Fibroblast of skin of abdomen (primary cell): ENCODE data around the gene SYT13.
"Not testable (repeated sequence)": the region's sequence is repeated elsewhere in the genome, so short reads cannot be mapped to it uniquely, and the experiment has no call there.

Source experiments
- DNase-seq: peaks from one replicate; pipeline ENCODE4 v3.0.0-alpha.2; 2013

The SYT13 gene

DNA sequence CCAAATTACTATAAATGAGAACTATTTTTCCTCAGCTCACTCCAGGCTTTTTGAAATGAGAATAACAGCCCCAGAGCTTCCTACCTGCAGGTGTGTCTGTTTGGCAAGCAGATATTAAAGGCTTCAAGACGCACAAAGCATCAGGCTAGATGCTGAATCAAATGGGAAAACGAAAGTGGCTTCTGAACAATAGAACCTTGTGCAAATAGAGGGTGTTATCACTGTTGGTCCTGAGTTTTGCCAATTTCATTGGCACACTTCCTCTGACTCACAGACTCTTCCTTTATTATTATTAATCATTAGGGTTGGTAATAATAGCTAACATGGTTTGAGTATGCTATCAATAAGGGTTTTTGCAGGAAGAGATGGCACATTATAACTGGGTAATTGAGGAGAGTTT, 13.4 kb downstream of the SYT13 start:
- no peak for DNase-seq

- no peak for DNase-seq
These were observed 15.0 kb downstream of the SYT13 start for GRCh38 chr11:45270946-45271716.

DNA sequence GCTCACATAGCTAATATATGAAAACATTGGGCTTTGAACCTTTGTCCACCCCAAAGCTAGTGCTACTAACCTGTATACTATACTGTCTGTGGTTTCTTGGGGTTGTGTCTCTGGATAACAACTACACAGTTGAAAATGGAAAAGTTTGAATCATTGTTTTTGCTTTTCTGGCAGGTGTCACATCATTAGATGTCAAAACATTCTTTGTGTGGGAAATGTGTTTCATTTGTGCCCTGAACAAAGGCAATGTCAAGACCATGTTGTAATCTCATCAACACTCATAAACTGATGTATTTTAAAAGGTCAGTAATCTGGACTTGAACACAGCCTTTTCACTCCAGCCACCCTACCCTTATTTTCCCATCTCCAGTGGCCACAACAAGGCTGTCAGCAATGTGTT, 16.5 kb downstream of the SYT13 start:
- DNase-seq, result no peak

- no peak for DNase-seq
These were observed 18.4 kb downstream of the SYT13 start for GRCh38 chr11:45267652-45268299.

GRCh38 chr11:45267052-45267451, 19.1 kb downstream of the SYT13 start:
- DNase-seq, result no peak

GRCh38 chr11:45266676-45267020, 19.5 kb downstream of the SYT13 start:
- DNase-seq, result no peak

DNA sequence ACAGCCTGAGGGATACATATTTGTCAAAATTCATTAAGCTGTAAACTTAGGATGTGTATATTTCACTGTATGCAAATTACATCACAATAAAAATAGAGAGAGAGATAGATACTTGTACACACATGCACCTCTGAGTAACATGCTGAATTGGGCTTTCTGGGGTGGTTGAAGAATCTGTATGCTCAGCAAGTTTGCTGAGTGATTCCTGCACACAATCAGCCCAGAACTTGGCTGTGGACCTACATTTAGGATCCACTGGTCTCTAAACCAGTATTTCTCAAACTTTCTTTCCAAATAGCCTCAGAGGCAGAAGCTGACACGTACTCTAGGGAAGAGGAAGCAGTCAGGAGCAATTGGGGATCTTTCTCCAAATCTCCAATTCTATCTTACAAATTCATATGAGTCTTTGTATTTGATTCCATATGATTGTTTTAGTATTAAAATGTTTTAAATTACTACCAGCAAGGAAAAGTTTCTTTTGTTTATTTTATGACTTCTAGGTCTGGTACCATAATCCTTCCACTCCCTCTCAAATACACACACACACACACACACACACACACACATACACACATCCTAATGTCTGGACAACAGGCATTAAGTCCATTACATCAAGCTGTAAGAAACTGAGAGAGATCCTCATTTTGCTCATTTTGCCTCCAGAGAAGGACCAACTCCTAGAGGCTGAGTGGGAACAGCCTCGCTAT, 20.0 kb downstream of the SYT13 start:
- no peak for DNase-seq

- DNase-seq, result peak; percentile 71
These were observed 21.2 kb downstream of the SYT13 start for GRCh38 chr11:45264839-45265515.

DNA sequence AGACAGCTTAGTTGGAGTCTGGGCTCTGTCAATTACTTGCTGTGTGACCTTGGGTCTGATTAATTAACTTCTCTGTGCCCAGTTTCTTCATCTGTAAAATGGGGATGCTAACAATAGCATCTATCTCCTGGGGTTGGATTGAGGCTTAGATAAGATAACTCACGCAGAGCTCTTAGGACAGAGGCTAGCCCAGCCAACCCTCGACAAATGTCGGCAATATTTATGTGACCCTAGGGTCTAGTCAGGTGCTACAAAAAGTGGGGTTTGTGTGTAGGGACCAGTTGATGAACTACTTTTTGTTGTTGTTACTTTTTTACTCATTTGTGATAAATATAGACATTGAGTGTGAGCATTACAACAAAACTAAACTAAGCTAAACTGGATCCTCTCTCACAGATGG, 22.4 kb downstream of the SYT13 start:
- no peak for DNase-seq

DNA sequence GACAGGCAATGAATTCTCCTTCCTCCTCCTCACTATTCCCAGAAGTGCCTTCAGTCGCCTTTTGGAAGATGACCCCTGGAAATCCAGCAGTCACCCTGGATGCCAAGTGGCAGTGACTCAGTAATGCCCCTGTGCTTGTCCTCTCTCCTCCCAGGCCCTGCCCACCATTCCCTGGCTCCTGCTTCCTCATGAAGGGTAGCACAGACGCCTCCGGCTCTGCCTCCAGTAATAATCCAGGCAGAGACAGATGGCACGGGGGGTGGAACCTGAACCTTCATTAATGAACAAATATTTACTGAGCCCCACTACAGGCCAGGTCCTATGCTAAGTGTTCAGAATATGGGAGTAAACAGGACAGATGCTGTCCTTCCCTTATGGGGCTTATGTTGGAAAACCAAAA, 23.2 kb downstream of the SYT13 start:
- DNase-seq, result no peak

DNA sequence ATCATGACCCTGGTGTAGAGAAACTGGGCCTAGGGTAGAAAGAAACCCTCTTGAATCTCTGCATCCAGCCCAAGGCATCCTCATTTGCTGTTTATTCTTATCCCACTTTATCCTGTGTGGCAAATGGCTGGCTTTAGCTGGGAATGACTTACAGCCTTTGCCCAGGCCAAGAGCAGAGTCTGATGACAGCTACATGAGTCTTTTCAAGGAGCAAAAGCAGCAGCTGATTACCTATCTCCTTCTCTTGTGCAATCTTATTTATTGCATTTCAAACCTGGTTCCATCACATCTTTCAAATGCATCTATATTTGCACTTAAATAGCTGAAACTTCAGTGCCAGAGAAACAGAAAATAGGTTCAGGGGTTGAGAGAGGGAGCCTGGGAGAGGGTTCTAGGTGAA, 26.1 kb downstream of the SYT13 start:
- DNase-seq, result no peak

DNA sequence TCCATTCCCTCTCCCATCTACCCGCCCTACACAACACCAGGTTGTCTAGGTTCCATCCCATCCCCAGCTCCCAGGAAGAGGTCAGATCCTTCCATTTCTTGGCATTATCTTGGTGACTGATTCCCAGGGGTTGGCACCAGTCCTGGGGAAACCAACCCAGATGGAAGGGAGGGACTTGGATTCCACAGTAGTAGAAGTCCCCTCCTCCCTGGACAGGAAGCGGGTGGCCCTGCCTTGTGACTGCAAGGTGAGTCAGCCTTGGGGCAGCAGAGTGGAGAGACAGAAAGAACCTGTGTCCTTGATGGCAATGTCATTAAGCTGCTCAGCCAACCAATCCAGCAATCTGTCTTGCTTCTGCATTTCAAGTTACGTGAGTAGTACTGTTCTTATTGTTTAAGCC, 26.5 kb downstream of the SYT13 start:
- no peak for DNase-seq

GRCh38 chr11:45258982-45259530, 27.1 kb downstream of the SYT13 start:
- DNase-seq, result no peak

- no peak for DNase-seq
These were observed 32.1 kb downstream of the SYT13 start for GRCh38 chr11:45254070-45254469.

- DNase-seq, result no peak
These were observed 32.5 kb downstream of the SYT13 start for GRCh38 chr11:45253640-45254039.

DNA sequence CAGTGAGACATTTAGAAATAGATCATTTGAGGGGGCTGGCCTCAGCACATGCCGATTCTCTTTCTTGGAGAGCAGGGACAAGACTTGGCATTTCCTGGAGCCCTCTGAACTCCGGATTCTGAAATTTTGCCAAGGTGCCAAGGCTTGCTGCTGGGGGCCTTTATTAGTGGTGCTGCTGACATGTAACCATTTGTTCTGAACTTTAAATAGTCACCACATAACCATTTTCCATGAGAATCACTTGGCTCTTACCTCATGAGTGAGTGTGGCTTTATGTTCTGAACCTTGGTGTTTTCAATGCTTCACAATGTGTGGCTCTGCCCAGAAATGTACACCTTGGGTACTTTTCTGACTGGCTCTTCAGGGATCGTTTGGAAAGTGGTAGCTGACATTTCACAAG, 33.3 kb downstream of the SYT13 start:
- DNase-seq, result no peak

DNA sequence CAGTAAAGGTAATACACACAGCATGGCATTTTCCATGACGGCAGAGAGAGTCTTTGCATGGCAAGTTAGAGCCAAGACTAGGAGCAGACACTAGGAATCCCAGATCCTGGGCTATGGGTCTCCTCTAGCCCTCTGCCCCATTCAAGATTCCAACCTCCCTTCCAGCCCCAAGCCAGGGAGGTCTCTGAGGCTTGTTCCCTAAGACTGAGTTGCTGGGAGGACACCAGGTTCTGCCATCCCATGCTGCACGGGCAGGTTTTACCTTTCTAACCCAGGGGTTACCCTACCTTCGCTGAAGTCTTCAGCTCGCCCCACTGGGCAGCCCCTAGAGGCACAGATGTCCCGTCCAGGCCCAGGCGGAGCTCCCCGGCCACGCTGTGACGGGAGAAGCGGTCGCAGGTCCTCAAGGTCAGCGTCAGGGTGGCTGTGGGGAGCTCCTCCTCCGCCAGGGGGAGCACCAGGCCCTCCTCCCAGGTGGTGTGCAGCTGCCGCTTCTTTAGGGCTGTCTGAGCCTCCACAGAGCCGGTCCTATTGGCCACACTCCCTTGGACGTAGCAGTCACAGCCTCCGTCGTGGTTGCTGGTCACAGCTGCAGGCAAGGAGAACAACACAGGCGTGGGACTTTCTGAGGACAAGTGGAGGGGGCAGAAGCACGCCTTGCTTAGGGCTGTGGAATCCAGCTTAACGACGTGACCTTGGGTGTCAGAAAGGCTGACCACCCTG, 33.8 kb downstream of the SYT13 start:
- peak; percentile 20 for DNase-seq

DNA sequence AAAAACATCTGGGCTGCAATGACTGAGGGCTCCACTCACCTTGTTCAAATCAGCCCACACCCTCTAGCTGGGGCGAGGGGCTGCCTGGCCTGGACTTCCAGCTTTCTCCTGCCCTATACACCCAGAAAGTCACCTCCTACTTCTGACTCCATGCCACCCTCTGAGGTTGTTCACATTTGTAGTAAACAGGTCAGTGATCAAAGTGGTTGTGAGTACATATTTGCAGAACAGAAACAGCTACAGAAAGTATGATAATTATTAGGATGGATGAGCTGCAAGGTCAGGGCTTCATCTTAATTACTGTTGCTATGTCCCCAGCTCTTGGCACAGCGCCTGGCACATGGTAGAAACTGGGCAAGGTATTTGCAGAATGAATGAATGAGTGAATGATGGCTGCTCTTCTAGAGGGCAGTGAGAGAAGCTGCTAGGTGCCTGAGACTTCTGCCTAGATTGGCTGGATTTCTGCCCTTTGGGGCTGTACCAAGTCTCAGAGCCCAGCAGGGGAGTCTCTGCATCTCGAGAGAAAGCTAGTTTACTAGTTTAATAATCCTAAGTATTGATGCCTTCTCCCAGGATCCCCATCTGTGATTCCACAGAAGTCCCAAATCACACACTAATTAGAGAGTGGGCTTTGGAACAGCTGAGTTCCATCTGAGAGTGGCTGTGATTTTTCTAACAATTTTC, 36.0 kb downstream of the SYT13 start:
- no peak for DNase-seq

GRCh38 chr11:45249372-45249771, 36.8 kb downstream of the SYT13 start:
- DNase-seq, result not testable (repeated sequence)

- no peak for DNase-seq
These were observed 37.6 kb downstream of the SYT13 start for GRCh38 chr11:45248501-45249011.

GRCh38 chr11:45247433-45247832, 38.7 kb downstream of the SYT13 start:
- DNase-seq, result no peak
